CD4-positive, alpha-beta T cell treated with Interleukin-17A for 1 hour (primary cell): Measurements from ENCODE around the gene SNAI3.

Experiments
- DNase-seq: peaks from one replicate; pipeline ENCODE4 v3.0.0-alpha.2; 2020

SNAI3 gene

GRCh38 chr16:88665148-88665547 is 21.2 kb downstream of the SNAI3 start:
- DNase-seq = no peak

GRCh38 chr16:88662843-88663606 is 23.3 kb downstream of the SNAI3 start, which contains the start of gene MVD:
TSS of gene MVD (minus strand) at chr16:88663091. CDS start at chr16:88663080, 11 bp downstream.
- peak; percentile 96 for DNase-seq

- no peak for DNase-seq
Measured at GRCh38 chr16:88662222-88662842, 24.0 kb downstream of the SNAI3 start.

- DNase-seq = no peak
Measured at GRCh38 chr16:88661468-88661867, 24.8 kb downstream of the SNAI3 start.

GRCh38 chr16:88659160-88659559 is 27.1 kb downstream of the SNAI3 start:
- DNase-seq = no peak

GRCh38 chr16:88658714-88659113 is 27.6 kb downstream of the SNAI3 start:
- DNase-seq = no peak

GRCh38 chr16:88657371-88657770 is 28.9 kb downstream of the SNAI3 start:
- DNase-seq = no peak

- no peak for DNase-seq
Measured at GRCh38 chr16:88656291-88656980, 29.9 kb downstream of the SNAI3 start.

GRCh38 chr16:88655733-88656281 is 30.5 kb downstream of the SNAI3 start:
- no peak for DNase-seq

- no peak for DNase-seq
Measured at GRCh38 chr16:88655053-88655732, 31.1 kb downstream of the SNAI3 start.

GRCh38 chr16:88654363-88655052 is 31.8 kb downstream of the SNAI3 start:
- DNase-seq = no peak

- DNase-seq = peak; percentile 33
Measured at GRCh38 chr16:88653596-88654362, 32.5 kb downstream of the SNAI3 start.

GRCh38 chr16:88653101-88653500 is 33.2 kb downstream of the SNAI3 start:
- no peak for DNase-seq

- DNase-seq = no peak
Measured at GRCh38 chr16:88652762-88653063, 33.6 kb downstream of the SNAI3 start.

GRCh38 chr16:88651989-88652761 is 34.1 kb downstream of the SNAI3 start:
- DNase-seq = no peak

- peak; percentile 90 for DNase-seq
Measured at GRCh38 chr16:88651276-88651988, 34.9 kb downstream of the SNAI3 start.

- peak; percentile 90 for DNase-seq
Measured at GRCh38 chr16:88650749-88651275, 35.5 kb downstream of the SNAI3 start, which contains the start of gene CYBA. TSS of gene CYBA (minus strand) at chr16:88651053. CDS start at chr16:88651013, 40 bp downstream.

- peak; percentile 47 for DNase-seq
Measured at GRCh38 chr16:88649924-88650748, 36.2 kb downstream of the SNAI3 start.
